GM13976 (cell line): Measurements from ENCODE around the gene PCDHA2.

ENCODE experiments used
- DNase-seq: peaks from one replicate; pipeline ENCODE4 v3.0.0; 2012; ENCODE audit warnings: low spot score
- in situ Hi-C: fragments of 300-500 bp; cut with MboI; formaldehyde crosslinking; loops from one replicate; pipeline ENCODE4 v1.12.0; 2022; ENCODE audit warnings: low sequenced_read_pairs, mixed read lengths, inconsistent platforms; ENCODE audit not compliant: unreplicated experiment
- TF ChIP-seq, protein P1 (sequence below): IDR thresholded peaks from 2 replicates; pipeline ENCODE4 v1.5.1; 2012; ENCODE audit warnings: borderline replicate concordance, mild to moderate bottlenecking; ENCODE audit not compliant: insufficient read depth; ENCODE audit errors: extremely low read depth, missing control alignments, control extremely low read depth

The PCDHA2 gene

DNA sequence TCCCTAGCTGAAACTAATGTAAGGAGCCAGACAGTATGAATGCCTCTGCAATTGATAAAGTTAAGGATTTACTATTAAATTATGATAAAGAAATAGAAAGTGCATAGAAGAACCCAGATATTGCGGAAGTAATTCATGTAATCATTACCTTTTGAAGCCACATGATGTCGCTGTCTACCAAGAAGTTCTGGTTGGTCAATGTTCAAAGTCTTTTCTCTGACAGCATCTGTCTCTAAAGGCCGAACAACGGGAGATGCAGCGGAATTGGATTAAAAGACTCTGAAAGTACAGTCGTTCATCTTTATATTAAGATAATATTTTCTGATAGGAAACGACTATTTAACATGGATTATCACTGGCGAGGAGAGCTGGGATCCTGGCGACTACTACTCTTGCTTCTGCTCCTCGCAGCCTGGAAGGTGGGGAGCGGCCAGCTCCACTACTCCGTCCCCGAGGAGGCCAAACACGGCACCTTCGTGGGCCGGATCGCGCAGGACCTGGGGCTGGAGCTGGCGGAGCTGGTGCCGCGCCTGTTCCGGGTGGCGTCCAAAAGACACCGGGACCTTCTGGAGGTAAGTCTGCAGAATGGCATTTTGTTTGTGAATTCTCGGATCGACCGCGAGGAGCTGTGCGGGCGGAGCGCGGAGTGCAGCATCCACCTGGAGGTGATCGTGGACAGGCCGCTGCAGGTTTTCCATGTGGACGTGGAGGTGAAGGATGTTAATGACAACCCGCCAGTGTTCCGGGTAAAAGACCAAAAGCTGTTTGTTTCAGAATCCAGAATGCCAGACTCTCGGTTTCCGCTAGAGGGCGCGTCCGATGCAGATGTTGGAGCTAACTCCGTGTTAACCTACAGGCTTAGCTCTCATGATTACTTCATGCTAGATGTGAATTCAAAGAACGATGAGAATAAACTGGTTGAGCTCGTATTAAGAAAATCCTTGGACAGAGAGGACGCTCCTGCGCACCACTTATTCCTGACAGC is 46.6 kb downstream of the PCDHA2 start, which contains the start of gene PCDHA8:
Gene PCDHA8 (plus strand): TSS at position 210 of the 985 bp plus-strand sequence. CDS start 135 bp downstream, at position 345.
- in situ Hi-C loops: no loop called here
- DNase-seq: no peak
- TF ChIP-seq, protein P1, sequence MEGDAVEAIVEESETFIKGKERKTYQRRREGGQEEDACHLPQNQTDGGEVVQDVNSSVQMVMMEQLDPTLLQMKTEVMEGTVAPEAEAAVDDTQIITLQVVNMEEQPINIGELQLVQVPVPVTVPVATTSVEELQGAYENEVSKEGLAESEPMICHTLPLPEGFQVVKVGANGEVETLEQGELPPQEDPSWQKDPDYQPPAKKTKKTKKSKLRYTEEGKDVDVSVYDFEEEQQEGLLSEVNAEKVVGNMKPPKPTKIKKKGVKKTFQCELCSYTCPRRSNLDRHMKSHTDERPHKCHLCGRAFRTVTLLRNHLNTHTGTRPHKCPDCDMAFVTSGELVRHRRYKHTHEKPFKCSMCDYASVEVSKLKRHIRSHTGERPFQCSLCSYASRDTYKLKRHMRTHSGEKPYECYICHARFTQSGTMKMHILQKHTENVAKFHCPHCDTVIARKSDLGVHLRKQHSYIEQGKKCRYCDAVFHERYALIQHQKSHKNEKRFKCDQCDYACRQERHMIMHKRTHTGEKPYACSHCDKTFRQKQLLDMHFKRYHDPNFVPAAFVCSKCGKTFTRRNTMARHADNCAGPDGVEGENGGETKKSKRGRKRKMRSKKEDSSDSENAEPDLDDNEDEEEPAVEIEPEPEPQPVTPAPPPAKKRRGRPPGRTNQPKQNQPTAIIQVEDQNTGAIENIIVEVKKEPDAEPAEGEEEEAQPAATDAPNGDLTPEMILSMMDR: no peak

DNA sequence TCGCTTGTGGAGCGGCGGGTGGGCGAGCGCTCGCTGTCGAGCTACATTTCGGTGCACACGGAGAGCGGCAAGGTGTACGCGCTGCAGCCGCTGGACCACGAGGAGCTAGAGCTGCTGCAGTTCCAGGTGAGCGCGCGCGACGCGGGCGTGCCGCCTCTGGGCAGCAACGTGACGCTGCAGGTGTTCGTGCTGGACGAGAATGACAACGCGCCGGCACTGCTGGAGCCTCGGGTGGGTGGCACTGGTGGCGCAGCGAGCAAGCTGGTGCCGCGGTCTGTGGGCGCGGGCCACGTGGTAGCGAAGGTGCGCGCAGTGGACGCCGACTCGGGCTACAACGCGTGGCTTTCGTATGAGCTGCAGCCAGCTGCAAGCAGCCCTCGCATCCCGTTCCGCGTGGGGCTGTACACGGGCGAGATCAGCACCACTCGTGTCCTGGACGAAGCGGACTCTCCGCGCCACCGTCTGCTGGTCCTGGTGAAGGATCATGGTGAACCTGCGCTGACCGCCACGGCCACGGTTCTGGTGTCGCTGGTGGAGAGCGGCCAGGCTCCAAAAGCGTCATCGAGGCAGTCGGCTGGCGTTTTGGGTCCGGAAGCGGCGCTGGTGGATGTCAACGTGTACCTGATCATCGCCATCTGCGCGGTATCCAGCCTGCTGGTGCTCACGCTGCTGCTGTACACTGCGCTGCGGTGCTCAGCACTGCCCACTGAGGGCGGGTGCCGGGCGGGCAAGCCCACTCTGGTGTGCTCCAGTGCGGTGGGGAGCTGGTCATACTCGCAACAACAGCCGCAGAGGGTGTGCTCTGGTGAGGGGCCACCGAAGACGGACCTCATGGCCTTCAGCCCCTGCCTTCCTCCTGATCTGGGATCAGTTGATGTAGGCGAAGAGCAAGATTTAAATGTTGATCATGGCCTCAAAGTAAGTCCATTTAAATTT is 48.4 kb downstream of the PCDHA2 start:
- in situ Hi-C loops: no loop called here
- DNase-seq: no peak
- TF ChIP-seq, protein P1: no peak
